ENCODE data around the gene ERRFI1.

Gene ERRFI1

GRCh38 chr1:8018492-8019228 is 7.4 kb downstream of the ERRFI1 start:
- no peak for DNase-seq (ENCODE audit: low spot score)

GRCh38 chr1:8017495-8018197 is 8.5 kb downstream of the ERRFI1 start:
- DNase-seq (ENCODE audit: low spot score) = peak; percentile 41

- DNase-seq (ENCODE audit: low spot score) = no peak
These were observed 9.2 kb downstream of the ERRFI1 start for GRCh38 chr1:8016895-8017241.

- DNase-seq (ENCODE audit: low spot score) = no peak
These were observed 9.8 kb downstream of the ERRFI1 start for GRCh38 chr1:8016210-8016894.

GRCh38 chr1:8015809-8016165 is 10.3 kb downstream of the ERRFI1 start:
- no peak for DNase-seq (ENCODE audit: low spot score)

- peak; percentile 75 for DNase-seq (ENCODE audit: low spot score)
These were observed 10.9 kb downstream of the ERRFI1 start for GRCh38 chr1:8015036-8015808.

GRCh38 chr1:8014381-8014988 is 11.6 kb downstream of the ERRFI1 start:
- no peak for DNase-seq (ENCODE audit: low spot score)

GRCh38 chr1:8013800-8014199 is 12.3 kb downstream of the ERRFI1 start:
- DNase-seq (ENCODE audit: low spot score) = no peak

- DNase-seq (ENCODE audit: low spot score) = no peak
These were observed 12.7 kb downstream of the ERRFI1 start for GRCh38 chr1:8013399-8013798.

GRCh38 chr1:8012955-8013354 is 13.2 kb downstream of the ERRFI1 start:
- no peak for DNase-seq (ENCODE audit: low spot score)

GRCh38 chr1:8011923-8012858 is 13.9 kb downstream of the ERRFI1 start:
- DNase-seq (ENCODE audit: low spot score) = no peak

GRCh38 chr1:8011016-8011415 is 15.1 kb downstream of the ERRFI1 start:
- DNase-seq (ENCODE audit: low spot score) = no peak

GRCh38 chr1:8010080-8010664 is 15.9 kb downstream of the ERRFI1 start:
- no peak for DNase-seq (ENCODE audit: low spot score)

GRCh38 chr1:8009043-8010002 is 16.8 kb downstream of the ERRFI1 start:
- no peak for DNase-seq (ENCODE audit: low spot score)

- no peak for DNase-seq (ENCODE audit: low spot score)
These were observed 19.8 kb downstream of the ERRFI1 start for GRCh38 chr1:8006037-8006963.

- peak; percentile 89 for DNase-seq (ENCODE audit: low spot score)
These were observed 21.1 kb downstream of the ERRFI1 start for GRCh38 chr1:8004803-8005573.

GRCh38 chr1:8004113-8004802 is 21.9 kb downstream of the ERRFI1 start:
- peak; percentile 13 for DNase-seq (ENCODE audit: low spot score)
